Stimulated activated CD8-positive, alpha-beta memory T cell treated with anti-CD3 and anti-CD28 coated beads, Interleukin-12 subunit alpha, Interleukin-12 subunit beta, amount 100 ng/mL, for 24 hours (primary cell): ENCODE measurements around the gene GRIK4.
"Not testable (repeated sequence)": the region's sequence is repeated elsewhere in the genome, so short reads cannot be mapped to it uniquely, and the experiment has no call there.

Experiments used
- DNase-seq: peaks from one replicate; pipeline ENCODE4 v3.0.0-alpha.2; 2020; ENCODE audit errors: extremely low read depth

Gene GRIK4

DNA sequence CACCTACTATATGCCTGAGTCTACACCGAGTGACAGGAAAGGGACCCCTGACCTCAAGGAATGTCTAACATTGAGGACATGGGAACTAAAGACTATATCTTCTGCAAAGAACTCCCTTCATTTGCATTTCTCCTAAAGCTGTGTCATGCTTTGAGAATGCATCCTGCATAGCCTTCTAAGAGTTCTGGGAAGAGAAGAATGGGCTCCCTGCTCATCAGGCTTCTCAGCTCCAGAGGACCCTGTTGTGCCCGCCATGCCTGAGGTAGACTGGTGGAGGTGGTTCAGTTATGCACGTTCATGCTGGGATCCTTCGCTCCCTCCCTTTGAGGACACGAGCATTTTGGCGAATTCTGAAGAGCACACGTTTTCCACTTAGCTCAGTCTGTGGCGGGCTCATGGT, 63.3 kb downstream of the GRIK4 start:
- DNase-seq, result no peak

DNA sequence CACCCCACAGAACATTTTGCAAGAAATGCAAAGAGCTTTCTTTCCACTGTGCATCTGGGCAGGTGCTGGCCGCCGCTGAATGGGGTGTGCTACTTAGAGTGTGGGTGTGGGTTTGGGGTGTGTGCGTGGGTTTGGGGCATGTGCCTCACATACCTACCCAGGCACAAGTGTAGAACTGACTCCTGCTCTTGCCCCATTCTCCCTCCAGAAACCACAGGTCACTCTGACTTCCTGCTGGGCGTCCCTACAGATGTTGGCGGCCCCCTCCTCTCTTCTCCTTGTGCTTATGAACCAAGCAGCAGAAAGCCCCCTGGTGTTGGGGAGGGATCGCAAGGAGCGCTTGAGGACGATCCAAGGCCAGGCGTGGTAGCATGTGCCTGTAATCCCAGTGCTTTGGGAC, 63.9 kb downstream of the GRIK4 start:
- DNase-seq, result no peak

- no peak for DNase-seq
These were observed 65.1 kb downstream of the GRIK4 start for GRCh38 chr11:120576606-120577005.

DNA sequence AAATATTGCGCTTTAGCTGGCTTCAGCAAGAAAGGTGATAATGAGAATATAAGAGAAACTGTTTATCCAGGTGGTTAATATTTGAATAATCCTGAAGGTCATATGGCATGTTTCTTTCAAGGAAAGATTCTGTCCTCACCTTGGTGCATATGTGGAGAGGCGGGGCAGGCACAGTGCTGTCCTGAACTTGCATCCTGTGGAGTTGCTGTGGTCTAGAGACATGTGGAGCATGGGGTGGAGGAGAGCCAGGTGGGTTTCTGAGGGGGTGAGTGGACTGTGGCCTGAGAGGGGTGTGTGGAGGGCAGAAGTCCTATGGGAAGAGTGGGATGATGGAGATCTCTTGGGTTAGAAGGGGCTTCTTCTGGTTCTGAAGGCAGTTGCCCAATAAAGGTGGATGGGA, 65.5 kb downstream of the GRIK4 start:
- no peak for DNase-seq

GRCh38 chr11:120577624-120578363, 66.2 kb downstream of the GRIK4 start:
- no peak for DNase-seq

- no peak for DNase-seq
These were observed 67.1 kb downstream of the GRIK4 start for GRCh38 chr11:120578596-120579154.

- DNase-seq, result no peak
These were observed 68.1 kb downstream of the GRIK4 start for GRCh38 chr11:120579611-120580031.

- DNase-seq, result no peak
These were observed 69.8 kb downstream of the GRIK4 start for GRCh38 chr11:120581313-120581712.

DNA sequence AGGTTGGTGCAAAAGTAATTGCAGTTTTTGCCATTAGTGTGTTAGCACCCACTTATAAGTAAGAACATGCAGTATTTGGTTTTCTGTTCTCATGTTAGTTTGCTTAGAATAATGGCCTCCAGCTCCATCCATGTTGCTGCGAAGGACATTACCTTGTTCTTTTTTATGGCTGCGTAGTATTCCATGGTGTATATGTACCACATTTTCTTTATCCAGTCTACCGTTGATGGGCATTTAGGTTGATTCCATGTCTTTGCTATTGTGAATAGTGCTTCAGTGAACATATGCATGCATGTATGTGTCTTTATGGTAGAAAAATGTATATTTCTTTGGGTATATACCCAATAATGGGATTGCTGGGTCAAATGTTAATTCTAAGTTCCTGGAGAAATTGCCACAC, 71.0 kb downstream of the GRIK4 start:
- not testable (repeated sequence) for DNase-seq

DNA sequence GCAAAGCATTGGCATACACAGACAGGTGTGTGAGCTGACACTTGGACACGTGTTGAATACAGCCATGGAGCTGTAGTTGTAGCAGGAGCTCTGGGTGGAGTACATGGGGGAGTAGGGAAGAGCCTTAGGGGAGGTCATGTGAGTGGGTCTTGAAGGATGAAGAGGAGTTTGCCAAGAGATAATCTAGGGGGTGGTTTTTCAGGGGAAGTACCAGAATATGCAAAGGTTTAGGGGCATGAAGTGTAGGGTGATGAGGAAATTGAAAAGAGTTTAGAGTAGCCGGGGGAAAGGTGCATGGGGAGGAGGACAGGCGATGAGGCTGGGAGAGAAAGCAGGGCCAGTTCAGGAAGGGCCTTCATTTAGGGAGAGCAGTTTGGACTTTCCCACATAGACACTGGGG, 74.5 kb downstream of the GRIK4 start:
- no peak for DNase-seq

DNA sequence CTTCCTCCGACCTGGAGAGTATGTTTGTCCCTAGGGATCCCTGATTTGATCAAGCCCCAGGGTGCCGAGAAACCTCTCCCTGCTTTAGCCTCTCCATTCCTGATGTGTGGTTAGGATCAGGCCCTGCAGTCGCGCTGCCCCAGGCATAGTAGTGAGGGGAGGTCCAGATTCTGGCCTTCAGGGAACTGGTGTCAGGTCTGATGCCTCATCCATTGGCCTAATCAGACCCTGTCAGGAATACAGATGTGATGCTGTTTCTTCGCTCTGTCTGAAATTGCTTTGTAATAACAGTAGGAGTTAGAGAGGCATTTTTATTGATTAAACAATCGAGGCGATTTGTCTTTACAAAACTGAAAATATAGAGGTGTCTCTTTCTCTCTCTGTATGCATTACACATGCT, 75.2 kb downstream of the GRIK4 start:
- DNase-seq, result no peak

DNA sequence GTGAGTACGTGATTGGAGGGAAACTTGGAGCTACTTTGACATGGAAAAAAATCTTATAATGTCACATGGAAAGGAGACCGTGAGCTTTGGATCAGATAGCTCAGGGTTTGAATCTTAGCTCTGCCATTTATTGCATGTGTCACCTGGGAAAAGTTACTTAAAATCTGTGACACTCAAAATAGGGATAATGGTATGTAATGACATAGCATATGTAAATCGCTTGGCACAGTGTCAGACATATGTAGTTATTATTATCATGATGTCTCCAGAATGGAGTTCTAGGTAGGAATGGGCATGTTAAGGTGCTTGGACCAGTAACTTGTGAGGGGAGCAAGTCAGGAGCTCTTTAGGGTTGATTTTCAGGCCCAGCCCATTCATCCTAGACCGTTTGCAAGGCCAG, 75.8 kb downstream of the GRIK4 start:
- no peak for DNase-seq

- DNase-seq, result no peak
These were observed 77.8 kb downstream of the GRIK4 start for GRCh38 chr11:120589376-120589775.

DNA sequence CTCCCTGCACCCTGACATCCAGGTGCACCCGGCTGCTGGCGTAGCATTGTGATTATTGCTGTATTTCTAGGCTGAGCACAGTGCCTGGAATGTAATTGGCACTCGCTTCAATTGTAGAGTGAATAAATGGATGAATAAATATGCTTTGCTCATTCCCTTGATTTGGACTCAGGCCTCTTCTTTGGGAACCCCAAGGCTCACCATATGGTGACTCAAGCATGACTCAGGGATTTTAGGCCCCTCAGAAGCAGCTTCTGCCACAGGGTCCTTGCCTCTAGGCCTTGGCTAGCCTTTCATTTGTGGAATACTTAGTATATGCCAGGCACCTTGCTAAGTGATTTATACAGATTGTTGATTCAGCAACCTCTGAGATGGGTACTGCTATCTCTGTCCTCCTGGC, 78.9 kb downstream of the GRIK4 start:
- no peak for DNase-seq

DNA sequence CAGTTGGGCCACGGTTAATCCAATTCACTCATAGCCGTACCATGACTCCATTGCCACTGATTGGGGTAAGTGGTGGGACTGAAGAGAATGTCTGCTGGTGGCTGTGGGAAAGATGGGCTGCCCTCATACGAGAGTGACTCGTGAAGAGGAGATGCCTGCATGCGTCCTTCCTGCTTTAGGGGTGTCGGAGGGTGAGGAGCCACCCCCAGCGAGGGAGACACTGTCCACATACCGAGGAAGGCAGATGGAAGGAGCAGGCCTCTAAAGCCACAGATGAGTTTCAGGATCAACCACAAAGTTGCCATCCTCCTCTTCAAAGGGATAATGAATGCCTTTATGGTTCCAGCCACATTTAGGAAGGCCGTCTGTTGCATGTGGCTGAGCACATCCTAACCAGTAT, 83.2 kb downstream of the GRIK4 start:
- no peak for DNase-seq

DNA sequence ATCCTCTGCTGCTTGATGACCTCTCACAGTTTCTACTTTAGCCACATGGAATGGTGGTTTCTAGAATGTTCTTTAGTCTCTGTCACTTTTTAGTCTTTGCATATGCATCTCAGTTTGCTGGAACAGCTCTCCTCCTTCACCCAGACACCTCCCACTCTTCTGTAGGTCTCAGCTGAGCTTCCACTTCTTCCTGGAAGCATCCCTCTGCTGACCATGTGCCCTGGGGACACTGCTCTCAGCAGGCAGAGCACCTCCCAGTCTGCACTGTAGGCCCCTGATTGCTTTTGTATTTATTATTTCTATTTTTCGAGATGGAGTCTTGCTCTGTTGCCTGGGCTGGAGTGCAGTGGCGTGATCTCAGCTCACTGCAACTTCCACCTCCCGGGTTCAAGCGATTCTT, 84.0 kb downstream of the GRIK4 start:
- DNase-seq, result no peak

GRCh38 chr11:120597250-120598215, 86.0 kb downstream of the GRIK4 start:
- DNase-seq, result no peak

DNA sequence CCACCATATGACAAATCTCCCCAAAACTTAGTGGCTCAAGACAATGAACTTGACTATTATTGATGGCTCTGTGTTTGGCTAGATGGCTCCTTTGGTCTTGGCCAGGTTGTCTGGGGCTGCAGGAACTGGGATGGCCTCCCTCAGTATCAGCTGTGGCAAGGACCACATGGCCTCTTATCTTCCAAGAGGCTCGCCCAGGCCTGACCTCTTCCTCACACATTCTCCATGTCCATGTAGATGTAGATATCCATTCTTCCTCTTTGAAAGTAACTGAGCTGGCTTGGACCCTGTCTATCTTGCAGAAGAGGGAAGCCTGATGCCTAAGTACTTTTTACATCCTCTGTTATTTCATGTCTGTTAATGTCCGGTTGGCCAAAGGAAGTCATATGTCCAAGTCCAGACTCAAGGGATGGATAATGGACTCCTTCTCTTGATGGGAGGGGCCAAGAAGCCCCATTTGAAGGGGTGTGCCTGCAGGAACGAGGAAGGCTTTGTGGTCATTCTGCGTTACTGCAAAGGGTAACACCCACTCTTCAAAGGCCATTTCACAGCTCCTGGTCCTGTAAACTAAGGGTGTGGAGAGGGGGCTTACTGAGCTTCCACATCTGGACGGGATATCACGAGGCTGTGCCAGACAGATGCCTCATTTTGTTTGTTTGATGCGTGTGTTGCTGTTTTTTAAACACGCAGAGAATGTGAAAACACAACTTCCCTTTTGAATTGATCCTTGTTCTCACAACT, 87.1 kb downstream of the GRIK4 start:
- DNase-seq, result no peak

DNA sequence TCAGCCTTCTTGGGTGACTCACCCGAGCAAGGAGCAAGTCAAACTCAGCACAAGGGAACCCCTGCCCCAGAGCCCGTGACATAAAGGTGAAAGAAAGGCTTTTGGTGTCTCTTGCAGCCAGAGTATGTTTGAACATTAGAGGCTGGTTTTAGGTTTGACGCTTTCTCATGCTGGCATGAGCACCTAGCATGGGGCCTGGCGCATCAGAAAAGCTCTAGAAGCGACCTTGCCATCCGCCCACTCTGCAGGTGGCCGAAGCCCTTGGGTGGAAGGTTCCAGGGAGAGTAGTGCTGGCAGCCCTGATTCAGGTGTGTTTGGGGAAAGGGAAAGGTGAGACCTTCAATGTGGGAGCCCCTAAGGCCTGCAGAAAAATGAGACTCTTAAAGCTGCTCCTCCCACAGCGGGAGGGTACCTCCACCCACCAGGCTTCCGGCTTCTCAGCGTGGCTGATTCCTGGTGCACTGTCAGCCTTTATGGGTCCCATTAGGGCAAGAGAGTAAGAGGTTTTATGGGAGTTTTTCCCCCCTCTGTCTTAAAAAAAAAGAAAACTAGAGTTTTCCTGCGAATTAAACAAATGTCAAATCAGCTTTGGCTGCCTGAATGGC, 88.4 kb downstream of the GRIK4 start:
- DNase-seq, result no peak

GRCh38 chr11:120601536-120601935, 90.0 kb downstream of the GRIK4 start:
- DNase-seq, result no peak

- no peak for DNase-seq
These were observed 91.5 kb downstream of the GRIK4 start for GRCh38 chr11:120603071-120603470.

DNA sequence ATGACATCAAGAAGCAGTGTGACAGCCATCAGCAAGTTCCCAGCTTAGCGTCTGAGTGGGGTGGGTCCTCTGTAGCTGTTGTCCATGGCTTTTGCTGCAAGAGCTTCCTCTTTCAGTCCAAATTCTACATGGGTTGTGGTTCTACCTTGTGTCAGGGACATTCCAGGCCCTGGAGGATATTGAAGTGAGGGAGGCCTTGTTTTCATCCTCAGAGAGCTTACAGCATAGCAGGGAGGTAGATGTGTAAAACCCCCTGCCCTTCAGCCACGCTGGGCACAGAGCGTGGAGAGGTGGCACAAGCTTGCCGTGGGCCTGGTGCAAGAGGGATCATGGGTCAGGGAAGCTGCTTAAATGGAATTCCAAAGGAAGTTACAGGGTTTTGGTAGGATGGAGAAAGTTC, 93.9 kb downstream of the GRIK4 start:
- no peak for DNase-seq
